ENCODE data around the gene PSPH.
"Not testable (repeated sequence)": the region's sequence is repeated elsewhere in the genome, so short reads cannot be mapped to it uniquely, and the experiment has no call there.

The PSPH gene

DNA sequence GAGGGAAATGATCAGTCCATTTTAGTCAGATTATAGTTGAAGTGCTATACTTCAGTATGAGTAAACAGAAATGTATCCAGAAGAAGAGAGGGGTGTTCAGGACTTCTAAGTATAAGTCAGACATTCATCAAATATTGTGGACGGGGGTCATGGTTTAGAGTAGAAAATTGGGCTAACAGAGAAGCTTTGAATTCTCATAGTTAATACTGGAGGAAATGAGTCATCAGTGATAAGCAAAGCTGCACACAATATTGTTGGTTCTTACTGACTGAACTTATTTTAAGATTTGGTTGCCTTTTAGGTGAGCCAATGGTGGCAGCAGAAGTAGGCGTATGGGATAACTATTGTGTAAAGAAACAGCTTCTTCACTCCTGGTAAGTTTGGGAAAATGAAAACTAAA is 11.1 kb upstream of the PSPH start:
- DNase-seq = no peak

DNA sequence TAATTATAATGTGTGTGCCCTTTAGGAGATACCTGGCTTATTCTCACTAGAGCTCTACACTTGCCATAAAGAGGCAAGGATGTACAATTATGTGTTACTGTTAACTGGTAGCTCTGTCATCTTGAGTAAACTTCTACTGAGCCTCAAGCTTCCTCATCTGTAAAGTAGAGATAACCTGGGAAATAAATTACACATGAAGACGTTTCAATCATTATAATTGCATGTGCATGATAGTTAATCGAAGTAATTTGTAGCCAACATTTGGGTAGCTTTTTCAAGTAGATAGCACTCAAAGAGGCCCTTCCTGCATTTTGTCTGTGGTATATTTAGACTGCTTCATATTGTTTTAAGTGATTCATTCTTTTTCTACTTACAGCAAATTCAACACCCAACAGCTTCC is 2.7 kb upstream of the PSPH start:
- no peak for DNase-seq

GRCh38 chr7:56053379-56053778 is 2.1 kb upstream of the PSPH start:
- no peak for DNase-seq

DNA sequence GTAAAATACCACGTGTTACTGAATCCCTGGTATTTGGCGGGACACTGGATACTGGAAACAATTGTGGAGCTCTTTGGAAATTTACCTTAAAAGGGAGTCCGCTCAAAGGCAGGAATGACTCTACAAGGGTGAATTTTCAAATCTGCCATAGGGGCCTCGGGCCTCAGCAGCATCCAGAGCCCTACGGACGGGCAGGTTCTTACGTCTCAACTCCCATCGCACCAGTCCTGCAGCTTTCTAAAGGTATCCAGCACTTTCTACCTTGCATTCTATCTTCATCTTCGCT is 248 bp downstream of the PSPH start:
- DNase-seq = no peak

- peak; percentile 46 for DNase-seq
Observed at GRCh38 chr7:56048763-56049162, 2.5 kb downstream of the PSPH start.

DNA sequence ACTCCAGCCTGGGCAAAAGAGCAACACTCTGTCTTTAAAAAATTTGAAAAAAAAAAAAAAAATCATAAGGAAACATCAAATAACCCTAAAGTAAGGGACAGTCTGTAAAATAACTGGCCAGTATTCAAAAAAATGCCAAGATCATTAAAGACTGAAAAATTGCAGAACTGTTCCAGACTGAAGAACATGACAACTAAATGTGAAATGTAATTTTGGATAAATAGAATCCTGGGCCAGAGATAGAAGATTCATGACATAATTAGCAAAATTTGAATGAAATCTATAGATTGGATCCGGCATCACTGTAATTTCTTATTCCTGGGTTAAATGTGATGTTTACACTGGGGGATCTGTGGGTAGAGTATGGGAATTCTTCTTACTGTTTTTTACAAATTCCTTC is 3.0 kb downstream of the PSPH start:
- no peak for DNase-seq

- DNase-seq = not testable (repeated sequence)
Observed at GRCh38 chr7:56047446-56048116, 3.7 kb downstream of the PSPH start.

- DNase-seq = no peak
Observed at GRCh38 chr7:56046721-56047445, 4.4 kb downstream of the PSPH start.

DNA sequence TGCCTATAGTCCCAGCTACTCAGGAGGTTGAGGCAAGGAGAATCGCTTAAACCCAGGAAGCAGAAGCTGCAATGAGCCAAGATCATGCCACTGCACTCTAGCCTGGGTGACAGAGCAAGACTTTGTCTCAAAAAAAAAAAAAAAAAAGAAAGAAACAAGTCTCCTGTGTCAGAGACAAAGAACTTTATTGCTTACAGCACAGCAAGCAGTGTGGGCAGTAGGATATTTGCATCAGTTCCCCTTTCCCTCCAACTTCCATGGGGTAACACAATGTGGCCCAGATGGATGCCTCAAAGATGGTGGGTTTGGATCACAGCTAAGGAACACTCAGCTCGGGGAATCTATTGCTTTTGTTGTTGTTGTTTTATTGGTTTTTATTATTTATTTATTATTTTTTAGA is 5.5 kb downstream of the PSPH start:
- not testable (repeated sequence) for DNase-seq

DNA sequence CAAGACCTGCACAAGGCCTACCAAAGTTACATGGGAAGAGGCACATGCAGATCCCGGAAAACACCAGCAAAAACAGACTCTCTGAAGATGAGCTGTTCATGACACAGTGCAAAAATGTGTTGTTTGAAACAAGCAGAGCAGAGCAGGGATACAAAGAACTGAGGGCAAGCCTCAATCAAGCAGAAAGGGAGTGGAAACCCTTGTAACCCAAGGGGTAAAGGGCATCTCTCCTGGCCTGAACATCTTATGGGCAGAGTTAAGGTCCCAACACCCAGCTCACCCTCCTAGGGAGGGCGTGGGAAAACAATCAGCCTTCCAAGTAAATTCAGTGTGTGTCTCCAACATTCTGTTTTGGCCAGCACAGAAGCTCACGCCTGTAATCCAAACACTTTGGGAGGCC is 10.5 kb downstream of the PSPH start:
- no peak for DNase-seq

- peak; percentile 99 for DNase-seq
Observed at GRCh38 chr7:56033671-56034432, 17.4 kb downstream of the PSPH start.

- DNase-seq = not testable (repeated sequence)
Observed at GRCh38 chr7:56032578-56032977, 18.7 kb downstream of the PSPH start.

- not testable (repeated sequence) for DNase-seq
Observed at GRCh38 chr7:56031556-56031955, 19.7 kb downstream of the PSPH start.

DNA sequence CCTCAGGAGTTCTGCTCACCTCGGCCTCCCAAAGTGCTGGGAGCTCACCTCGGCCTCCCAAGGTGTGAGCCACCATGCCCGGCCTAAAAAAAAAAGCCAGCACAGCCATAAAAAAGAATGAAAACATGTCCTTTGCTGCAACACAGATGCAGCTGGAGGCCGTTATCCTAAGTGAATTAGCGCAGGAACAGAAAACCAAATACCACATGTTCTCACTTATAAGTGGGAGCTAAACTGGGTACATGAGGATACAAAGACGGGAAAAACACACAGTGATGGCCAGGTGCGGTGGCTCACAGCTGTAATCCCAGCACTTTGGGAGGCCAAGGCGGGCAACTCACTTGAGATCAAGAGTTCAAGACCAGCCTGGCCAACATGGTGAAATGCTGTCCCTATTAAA is 20.9 kb downstream of the PSPH start:
- DNase-seq = no peak

- no peak for DNase-seq
Observed at GRCh38 chr7:56028942-56029630, 22.2 kb downstream of the PSPH start.

DNA sequence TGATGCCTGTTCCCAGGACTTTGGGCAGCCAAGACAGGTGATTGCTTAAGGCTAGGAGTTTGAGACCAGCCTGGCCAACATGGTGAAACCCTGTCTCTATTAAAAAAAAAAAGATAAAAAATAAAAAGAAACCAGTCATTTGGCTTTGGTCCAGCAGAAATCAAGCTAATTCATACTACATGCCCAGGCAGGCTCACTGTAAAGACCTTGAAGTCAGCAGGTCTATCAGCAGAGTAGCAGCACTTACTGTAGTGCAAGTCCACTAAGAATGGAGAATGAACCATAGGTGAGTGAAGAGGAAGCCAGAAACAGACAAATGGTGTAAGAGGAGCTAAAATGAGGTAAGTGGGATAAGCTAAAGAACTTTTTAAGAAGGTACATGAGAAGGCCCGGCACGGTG is 24.7 kb downstream of the PSPH start:
- no peak for DNase-seq

DNA sequence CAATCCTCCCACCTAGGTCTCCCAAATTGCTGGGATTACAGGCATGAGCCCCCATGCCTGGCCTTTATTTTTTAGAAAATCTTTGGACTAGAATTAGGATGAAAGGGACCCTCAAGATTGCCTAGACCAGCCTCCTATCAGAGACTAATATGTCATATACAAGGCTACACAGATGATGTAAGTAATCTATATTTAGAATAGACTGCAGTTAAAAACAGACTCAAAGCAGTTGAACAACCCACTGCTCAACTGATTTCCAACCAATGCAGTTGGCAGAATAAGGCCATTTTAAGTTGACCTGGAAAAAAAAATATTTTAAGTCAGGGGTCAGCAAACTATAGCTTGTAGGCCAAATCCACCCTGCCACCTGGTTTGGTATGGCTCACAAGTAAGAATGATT is 27.7 kb downstream of the PSPH start:
- no peak for DNase-seq

GRCh38 chr7:56019501-56019900 is 31.7 kb downstream of the PSPH start:
- no peak for DNase-seq

GRCh38 chr7:56017015-56017414 is 34.2 kb downstream of the PSPH start:
- DNase-seq = not testable (repeated sequence)

GRCh38 chr7:56009695-56010094 is 41.5 kb downstream of the PSPH start:
- peak; percentile 95 for DNase-seq

DNA sequence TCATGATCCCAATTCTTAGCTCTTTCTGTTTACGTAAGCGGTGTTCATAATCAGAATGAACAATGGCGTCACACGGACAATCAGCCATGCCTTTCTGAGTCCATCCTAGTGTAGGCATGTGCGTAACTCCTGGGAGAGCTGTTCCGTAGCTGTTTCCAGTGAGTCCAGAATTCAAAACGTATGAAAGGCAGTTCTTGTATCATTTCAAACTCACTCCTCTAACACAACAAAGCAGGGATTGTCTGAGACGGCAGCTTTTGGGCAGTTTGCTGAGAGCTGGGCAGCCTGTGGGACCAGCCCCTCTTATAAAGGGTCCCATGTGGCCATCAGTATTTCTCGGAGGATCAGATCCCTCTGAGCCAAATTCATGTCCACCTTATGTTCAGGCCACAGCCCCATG is 43.4 kb downstream of the PSPH start:
- no peak for DNase-seq

- no peak for DNase-seq
Observed at GRCh38 chr7:56007167-56007652, 44.0 kb downstream of the PSPH start.

DNA sequence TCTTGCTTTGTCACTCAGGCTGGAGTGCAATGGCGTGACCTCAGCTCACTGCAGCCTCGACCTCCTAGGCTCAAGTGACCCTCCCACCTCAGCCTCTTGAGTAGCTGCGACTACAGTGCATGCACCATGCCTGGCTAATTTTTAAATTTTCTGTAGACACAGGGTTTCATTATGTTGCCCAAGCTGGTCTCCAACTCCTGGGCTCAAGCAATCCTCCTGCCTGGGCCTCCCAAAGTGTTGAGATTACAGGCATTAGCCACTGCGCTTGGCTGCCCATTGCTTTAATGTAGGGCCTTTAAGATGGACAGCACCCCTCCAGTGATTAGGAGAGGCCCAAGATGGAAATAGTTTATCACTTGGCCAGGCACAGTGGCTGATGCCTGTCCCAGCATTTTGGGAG is 47.5 kb downstream of the PSPH start:
- DNase-seq = no peak

Measured in NCI-H510A (cell line).